Measurements from ENCODE around the gene UCN. TPM values are rescaled to one million over a fixed set of nuclear protein-coding genes. Genes with fewer than 3 reads are reported as not detected.

Gene UCN
- total and polyA plus RNA-seq, 2 experiments from 2014 or later, result 1.0 to 2.9 TPM

DNA sequence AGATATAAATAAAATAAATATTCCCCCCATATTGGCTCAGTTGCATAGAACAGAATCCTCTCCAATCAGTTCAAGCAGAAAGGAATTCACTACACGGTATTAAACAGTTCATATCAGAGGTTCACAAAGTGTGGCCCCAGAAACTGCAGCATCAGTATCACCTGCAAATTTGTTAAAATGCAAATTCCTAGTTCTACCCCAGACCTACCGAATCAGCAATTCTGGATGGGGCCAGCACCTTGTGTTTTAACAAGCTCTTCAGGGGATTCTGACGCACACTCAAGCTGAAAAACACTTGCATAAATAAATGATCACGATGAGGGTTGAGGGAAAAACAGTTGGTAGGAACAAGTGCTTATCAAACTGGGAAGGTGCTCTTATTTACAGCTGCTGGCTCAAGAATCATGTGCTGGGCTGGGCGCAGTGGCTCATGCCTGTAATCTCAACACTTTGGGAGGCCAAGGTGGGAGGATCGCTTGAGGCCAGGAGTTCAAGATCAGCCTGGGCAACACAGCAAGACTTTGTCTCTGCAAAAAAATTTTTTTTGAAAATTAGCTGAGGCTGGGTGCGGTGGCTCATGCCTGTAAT is 42.0 kb upstream of the UCN start:
- TF ChIP-seq EZH2phosphoT487 (IDR thresholded peaks at IDR 0.05; ENCODE audit: low read depth, severe bottlenecking, unreplicated experiment), result no peak
- TF ChIP-seq EZH2 (IDR thresholded peaks at IDR 0.05; ENCODE audit: borderline replicate concordance), result no peak

GRCh38 chr2:27347641-27348040 is 39.4 kb upstream of the UCN start:
- WGBS (ENCODE audit: low lambda C conversion rate, missing lambda C conversion rate), result 90% methylated on average over 2 of the region's 2 CpGs
- TF ChIP-seq EZH2phosphoT487 (IDR thresholded peaks at IDR 0.05; ENCODE audit: low read depth, severe bottlenecking, unreplicated experiment) (no peak), EZH2 (IDR thresholded peaks at IDR 0.05; ENCODE audit: borderline replicate concordance) (no peak), CTCF (IDR thresholded peaks at IDR 0.05; ENCODE audit: poor library complexity) (no peak)
- no peak overlapping the region for H3K4me3 ChIP-seq
- no peaks in the 10 kb centered on the region for H3K9me2 ChIP-seq (replicated peaks; ENCODE audit: insufficient read depth)
- DNase-seq (ENCODE audit: low spot score), result no peak
- no peaks in the 10 kb centered on the region for H3K9me3 ChIP-seq (ENCODE audit: low read depth)
- H3K27me3 ChIP-seq, result no peaks in the 10 kb centered on the region
- H3K79me2 ChIP-seq, result peaks cover 91% of the 10 kb centered on the region
- peaks cover 17% of the 10 kb centered on the region for H4K20me1 ChIP-seq (ENCODE audit: insufficient read depth, poor library complexity, severe bottlenecking)
- H3K4me2 ChIP-seq, result no peak overlapping the region
- no peaks in the 10 kb centered on the region for H3K36me3 ChIP-seq (replicated peaks; ENCODE audit: insufficient read depth, low read depth)
- no peak overlapping the region for H2AFZ ChIP-seq
- no peaks in the 10 kb centered on the region for H3K4me1 ChIP-seq (ENCODE audit: insufficient read depth)
- no peak overlapping the region for H3K27ac ChIP-seq

More for the DNA sequence above, 42.0 kb upstream of the UCN start:
- peaks cover 17% of the 10 kb centered on the region for H4K20me1 ChIP-seq (ENCODE audit: insufficient read depth, poor library complexity, severe bottlenecking)
- peaks cover 98% of the 10 kb centered on the region for H3K79me2 ChIP-seq
- no peaks in the 10 kb centered on the region for H3K9me3 ChIP-seq (ENCODE audit: low read depth)
- no peaks in the 10 kb centered on the region for H3K9me2 ChIP-seq (replicated peaks; ENCODE audit: insufficient read depth)
- H3K4me1 ChIP-seq (ENCODE audit: insufficient read depth), result peaks cover 12% of the 10 kb centered on the region
- no peak overlapping the region for H2AFZ ChIP-seq
- no peaks in the 10 kb centered on the region for H3K27me3 ChIP-seq
- H3K27ac ChIP-seq, result no peak overlapping the region
- H3K36me3 ChIP-seq (replicated peaks; ENCODE audit: insufficient read depth, low read depth), result no peaks in the 10 kb centered on the region
- no peak overlapping the region for H3K4me3 ChIP-seq
- 93% methylated on average over 7 of the region's 7 CpGs for WGBS (ENCODE audit: low lambda C conversion rate, missing lambda C conversion rate)
- H3K4me2 ChIP-seq, result no peak overlapping the region
- DNase-seq (ENCODE audit: low spot score), result no peak

DNA sequence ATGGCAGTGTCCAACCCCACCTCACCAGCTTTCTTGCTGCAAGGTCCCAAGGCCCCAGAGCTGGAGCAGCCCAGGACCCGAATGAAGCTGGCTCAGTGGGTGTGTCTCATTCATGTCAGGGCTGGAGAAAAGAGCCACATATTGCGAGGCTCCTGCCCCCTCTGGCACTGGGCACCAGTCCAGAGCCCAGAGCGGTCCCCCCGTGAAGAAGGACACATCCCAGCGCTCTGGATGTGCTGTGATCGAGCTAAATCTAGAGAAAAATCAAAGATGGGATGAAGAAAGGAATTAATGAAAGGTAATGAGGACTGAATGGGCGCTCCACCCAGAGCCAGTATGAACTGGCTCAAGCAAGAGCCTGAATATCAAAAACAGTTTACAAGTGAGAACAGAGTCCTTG is 27.9 kb upstream of the UCN start:
- Histone ChIP-seq H3K36me3 (replicated peaks; ENCODE audit: insufficient read depth, low read depth) (no peaks in the 10 kb centered on the region), H3K4me3 (no peak overlapping the region), H3K4me2 (no peak overlapping the region), H4K20me1 (ENCODE audit: insufficient read depth, poor library complexity, severe bottlenecking) (no peaks in the 10 kb centered on the region), H2AFZ (no peak overlapping the region), H3K9me3 (ENCODE audit: low read depth) (no peaks in the 10 kb centered on the region), H3K79me2 (no peaks in the 10 kb centered on the region), H3K9me2 (replicated peaks; ENCODE audit: insufficient read depth) (no peaks in the 10 kb centered on the region), H3K4me1 (ENCODE audit: insufficient read depth) (no peaks in the 10 kb centered on the region), H3K27ac (no peak overlapping the region), H3K27me3 (no peaks in the 10 kb centered on the region)
- TF ChIP-seq EZH2 (IDR thresholded peaks at IDR 0.05; ENCODE audit: borderline replicate concordance), result no peak
- no peak for TF ChIP-seq CTCF (IDR thresholded peaks at IDR 0.05; ENCODE audit: poor library complexity)
- no peak for TF ChIP-seq EZH2phosphoT487 (IDR thresholded peaks at IDR 0.05; ENCODE audit: low read depth, severe bottlenecking, unreplicated experiment)
- WGBS (ENCODE audit: low lambda C conversion rate, missing lambda C conversion rate), result 98% methylated on average over 7 of the region's 7 CpGs
- DNase-seq (ENCODE audit: low spot score), result no peak

DNA sequence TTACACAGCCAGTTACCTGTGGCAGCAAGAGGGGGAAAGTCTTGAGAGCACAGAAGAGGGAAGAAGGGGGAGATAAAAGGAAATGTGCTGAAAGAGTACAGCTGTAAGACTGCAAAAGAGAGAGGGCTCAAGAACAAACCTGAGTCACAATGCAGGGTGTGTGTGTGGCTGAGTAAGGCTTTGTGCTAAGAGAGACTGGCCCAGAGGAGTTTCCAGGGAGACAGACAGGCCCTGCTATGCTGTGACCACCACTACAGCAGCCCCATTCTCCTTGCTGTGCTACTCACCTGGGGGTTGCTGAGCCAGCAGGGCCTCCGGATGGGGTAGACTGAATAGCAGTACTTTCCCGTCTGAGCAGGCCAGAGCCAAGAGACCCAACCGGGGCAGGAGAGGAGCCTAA is 27.1 kb upstream of the UCN start:
- no peaks in the 10 kb centered on the region for H3K9me2 ChIP-seq (replicated peaks; ENCODE audit: insufficient read depth)
- no peaks in the 10 kb centered on the region for H3K79me2 ChIP-seq
- no peaks in the 10 kb centered on the region for H4K20me1 ChIP-seq (ENCODE audit: insufficient read depth, poor library complexity, severe bottlenecking)
- no peaks in the 10 kb centered on the region for H3K36me3 ChIP-seq (replicated peaks; ENCODE audit: insufficient read depth, low read depth)
- H3K27ac ChIP-seq, result no peak overlapping the region
- no peak overlapping the region for H2AFZ ChIP-seq
- H3K27me3 ChIP-seq, result no peaks in the 10 kb centered on the region
- 88% methylated on average over 3 of the region's 3 CpGs for WGBS (ENCODE audit: low lambda C conversion rate, missing lambda C conversion rate)
- no peak for DNase-seq (ENCODE audit: low spot score)
- TF ChIP-seq CTCF (IDR thresholded peaks at IDR 0.05; ENCODE audit: poor library complexity) (no peak), EZH2phosphoT487 (IDR thresholded peaks at IDR 0.05; ENCODE audit: low read depth, severe bottlenecking, unreplicated experiment) (no peak), EZH2 (IDR thresholded peaks at IDR 0.05; ENCODE audit: borderline replicate concordance) (no peak)
- H3K4me2 ChIP-seq, result no peak overlapping the region
- H3K4me1 ChIP-seq (ENCODE audit: insufficient read depth), result no peaks in the 10 kb centered on the region
- H3K4me3 ChIP-seq, result no peak overlapping the region
- H3K9me3 ChIP-seq (ENCODE audit: low read depth), result no peaks in the 10 kb centered on the region

Measured in hepatocyte (in vitro differentiated cells).